Activated CD4-positive, alpha-beta T cell treated with anti-CD3 and anti-CD28 coated beads for 36 hours (primary cell): ENCODE measurements around the gene STXBP4. TPM values are rescaled to one million over a fixed set of nuclear protein-coding genes. Genes with fewer than 3 reads are reported as not detected.

Source experiments
- ATAC-seq: fragments of 200-7000 bp; cut with Tn5 transposase; one replicate; pipeline ENCODE4 v1.10.0; 2021; ENCODE audit warnings: mild to moderate bottlenecking, moderate library complexity
- CTCF ChIA-PET: fragments of 350-600 bp; sonication (Branson Sonifier 250); formaldehyde crosslinking; loops from one replicate; lab custom pipeline; 2021; ENCODE audit warnings: antibody characterized with exemption; lab: Charles Lee
- POLR2A ChIA-PET: fragments of 350-600 bp; sonication (Branson Sonifier 250); formaldehyde crosslinking; loops from one replicate; lab custom pipeline; 2021; ENCODE audit warnings: antibody characterized with exemption, inconsistent platforms; lab: Charles Lee
- DNase-seq: peaks from one replicate; pipeline ENCODE4 v3.0.0-alpha.2; 2020
- H3K27ac Mint-ChIP-seq: one replicate; pipeline ENCODE4 v1.8.0; 2021; ENCODE audit warnings: mixed read lengths
- H3K27me3 Mint-ChIP-seq: one replicate; pipeline ENCODE4 v1.8.0; 2021; ENCODE audit warnings: mixed read lengths
- H3K36me3 Mint-ChIP-seq: one replicate; pipeline ENCODE4 v1.8.0; 2021; ENCODE audit warnings: low read depth, mixed read lengths
- H3K4me1 Mint-ChIP-seq: one replicate; pipeline ENCODE4 v1.8.0; 2021; ENCODE audit warnings: mixed read lengths
- H3K4me3 Mint-ChIP-seq: one replicate; pipeline ENCODE4 v1.8.0; 2021; ENCODE audit warnings: mild to moderate bottlenecking, moderate library complexity, mixed read lengths
- H3K9me3 Mint-ChIP-seq: one replicate; pipeline ENCODE4 v1.8.0; 2021; ENCODE audit warnings: low read depth, mixed read lengths
- intact Hi-C, 2 experiments: fragments of 100-400 bp; cut with DNase I in 1 of 2; cut with micrococcal nuclease in 1 of 2; formaldehyde crosslinking; loops; one replicate each; pipeline versions ENCODE4 v1.14.2 to v1.15.1; 2022 to 2024; cut with DNase I, micrococcal nuclease
- total RNA-seq, 2 experiments: library from RNA; stranded (reverse); gene quantifications; one replicate each; pipeline ENCODE4 v1.2.3, GENCODE V29; 2021

The STXBP4 gene
- total RNA-seq, 2 experiments from 2014 or later, result 5.4 to 7.2 TPM

GRCh38 chr17:55172612-55173011 lies 204.0 kb downstream of the STXBP4 start:
- ATAC-seq, result no peak
- Mint-ChIP-seq H3K9me3 (peaks cover 9% of the 10 kb centered on the region), H3K4me3 (no peak overlapping the region), H3K27me3 (no peaks in the 10 kb centered on the region), H3K4me1 (no peaks in the 10 kb centered on the region), H3K36me3 (peaks cover 3% of the 10 kb centered on the region), H3K27ac (no peak overlapping the region)
- CTCF ChIA-PET, result interaction anchor here (0.7 kb wide), 1 partner anchor 1583 kb away, joined by 3 read pairs; no protein-coding TSS in a partner anchor
- POLR2A ChIA-PET, result no interaction called here
- DNase-seq, result no peak
- intact Hi-C loops, result no loop called here

DNA sequence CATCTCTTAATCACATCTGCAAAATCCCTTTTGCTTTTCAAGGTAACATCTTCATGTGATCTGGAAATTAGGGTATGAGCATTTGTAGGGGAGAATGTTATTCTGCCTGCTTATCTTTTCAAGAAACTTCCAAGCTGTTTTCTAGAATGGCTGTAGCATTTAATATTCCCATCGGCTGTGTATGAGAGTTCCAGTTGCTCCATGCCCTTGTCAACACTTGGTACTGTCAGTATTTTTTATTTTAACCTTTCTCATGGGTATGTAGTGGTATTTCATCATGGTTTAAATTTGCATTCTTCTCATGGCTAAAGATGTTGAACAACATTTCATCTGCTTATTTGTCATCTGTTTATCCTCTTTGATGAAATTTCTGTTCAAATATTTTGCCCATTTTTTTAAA lies 205.6 kb downstream of the STXBP4 start:
- H3K9me3 Mint-ChIP-seq, result peaks cover 9% of the 10 kb centered on the region
- peaks cover 3% of the 10 kb centered on the region for H3K36me3 Mint-ChIP-seq
- no peak overlapping the region for H3K27ac Mint-ChIP-seq
- no peaks in the 10 kb centered on the region for H3K4me1 Mint-ChIP-seq
- intact Hi-C loops, result no loop called here
- H3K27me3 Mint-ChIP-seq, result no peaks in the 10 kb centered on the region
- ATAC-seq (no peak), DNase-seq (no peak)
- CTCF ChIA-PET, result no interaction called here
- POLR2A ChIA-PET, result no interaction called here
- H3K4me3 Mint-ChIP-seq, result no peak overlapping the region

DNA sequence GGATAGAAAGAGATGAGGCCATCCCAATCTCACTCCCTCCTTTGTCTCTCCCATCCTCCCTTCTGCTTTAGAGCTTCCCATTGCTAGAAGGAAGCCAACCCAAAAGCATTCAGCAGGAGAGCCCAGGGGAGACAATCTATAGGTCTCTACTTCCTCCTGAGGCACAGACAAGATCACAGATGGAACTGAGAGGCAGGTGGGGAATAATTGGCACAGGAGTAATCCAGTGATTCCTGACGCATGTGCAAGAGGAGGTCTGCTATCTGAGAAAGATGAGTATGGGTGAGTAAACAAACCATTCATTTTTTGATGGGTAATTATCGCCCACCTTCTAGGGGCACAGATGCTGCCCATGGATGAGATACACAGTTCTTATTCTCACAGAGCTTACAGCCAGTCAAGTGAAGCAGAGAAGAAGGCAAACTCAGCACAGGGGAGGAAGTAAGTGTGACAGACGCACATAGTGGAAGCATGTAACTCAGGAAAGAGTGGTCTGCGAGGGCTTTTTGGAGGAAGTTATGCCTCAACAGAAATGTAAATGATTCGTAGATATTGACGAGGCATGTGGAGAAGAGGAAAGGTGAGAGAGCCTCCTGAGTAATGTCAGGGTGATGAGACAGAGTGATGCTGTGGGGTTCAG lies 207.3 kb downstream of the STXBP4 start:
- ChIA-PET POLR2A (no interaction called here), CTCF (no interaction called here)
- DNase-seq (no peak), ATAC-seq (no peak)
- Mint-ChIP-seq H3K36me3 (peaks cover 3% of the 10 kb centered on the region), H3K4me3 (no peak overlapping the region), H3K27ac (no peak overlapping the region), H3K27me3 (no peaks in the 10 kb centered on the region), H3K4me1 (no peaks in the 10 kb centered on the region), H3K9me3 (peaks cover 9% of the 10 kb centered on the region)
- intact Hi-C loops, result no loop called here

- ChIA-PET CTCF (interaction anchor here (1.2 kb wide), 1 partner anchor 10 kb away, joined by 3 read pairs; no protein-coding TSS in a partner anchor), POLR2A (no interaction called here)
- no peak overlapping the region for H3K27ac Mint-ChIP-seq
- no peaks in the 10 kb centered on the region for H3K4me1 Mint-ChIP-seq
- no peaks in the 10 kb centered on the region for H3K27me3 Mint-ChIP-seq
- peaks cover 13% of the 10 kb centered on the region for H3K9me3 Mint-ChIP-seq
- DNase-seq (no peak), ATAC-seq (no peak)
- H3K36me3 Mint-ChIP-seq, result peaks cover 6% of the 10 kb centered on the region
- intact Hi-C loops, result no loop called here
- no peak overlapping the region for H3K4me3 Mint-ChIP-seq
Measured at GRCh38 chr17:55177159-55177854, 208.7 kb downstream of the STXBP4 start.

GRCh38 chr17:55177855-55178217 lies 209.3 kb downstream of the STXBP4 start:
- CTCF ChIA-PET, result interaction anchor here (1.2 kb wide), 1 partner anchor 10 kb away, joined by 3 read pairs; no protein-coding TSS in a partner anchor
- H3K4me3 Mint-ChIP-seq, result no peak overlapping the region
- intact Hi-C loops, result no loop called here
- H3K4me1 Mint-ChIP-seq, result no peaks in the 10 kb centered on the region
- H3K27me3 Mint-ChIP-seq, result no peaks in the 10 kb centered on the region
- no peak for ATAC-seq
- peaks cover 14% of the 10 kb centered on the region for H3K9me3 Mint-ChIP-seq
- no peak overlapping the region for H3K27ac Mint-ChIP-seq
- peaks cover 6% of the 10 kb centered on the region for H3K36me3 Mint-ChIP-seq
- no peak for DNase-seq
- POLR2A ChIA-PET, result no interaction called here

DNA sequence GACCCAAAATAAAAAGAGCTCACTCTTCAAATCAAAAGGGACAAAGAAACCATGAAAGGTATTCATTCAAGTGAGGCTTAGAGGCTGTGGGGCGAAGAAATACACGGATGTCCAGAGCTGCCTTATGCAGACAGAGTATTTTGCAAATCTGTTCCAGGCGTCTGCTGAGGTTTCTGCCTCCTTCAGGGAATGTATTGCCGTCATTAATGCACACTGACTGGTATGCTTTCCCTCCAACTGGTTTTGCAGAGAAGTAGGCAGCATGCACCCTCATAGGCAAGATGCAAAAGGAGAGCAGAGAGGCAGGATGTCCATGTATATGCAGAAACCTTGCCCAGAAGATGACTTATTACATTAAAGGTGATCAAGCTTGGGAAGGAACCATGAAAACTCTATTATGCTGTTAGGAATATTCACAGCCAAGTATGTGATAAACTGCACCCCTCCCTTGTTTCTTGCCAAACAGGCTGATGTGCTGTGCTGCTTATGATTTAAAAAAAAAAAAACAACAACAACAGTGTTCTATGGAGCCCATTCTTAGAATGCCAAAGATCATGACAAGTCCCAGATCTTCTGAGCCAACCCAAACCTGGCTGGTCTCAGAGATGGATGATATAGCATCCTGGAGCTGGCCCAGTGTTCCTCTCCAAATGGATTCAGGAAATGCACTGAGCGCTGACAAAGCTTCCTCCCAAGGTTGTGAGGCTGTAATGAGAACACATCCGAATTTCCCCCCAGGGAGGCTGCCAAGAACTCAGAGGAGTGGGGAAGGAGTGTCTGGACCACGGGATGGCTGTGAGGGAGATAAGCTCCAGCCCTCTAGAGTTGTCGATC lies 218.6 kb downstream of the STXBP4 start:
- ChIA-PET CTCF (interaction anchor here (0.5 to 0.6 kb wide), 2 partner anchors 622 to 978 kb away, joined by 3 read pairs; no protein-coding TSS in a partner anchor), POLR2A (no interaction called here)
- peaks cover 3% of the 10 kb centered on the region for H3K9me3 Mint-ChIP-seq
- no peak overlapping the region for H3K27ac Mint-ChIP-seq
- DNase-seq (no peak), ATAC-seq (no peak)
- intact Hi-C loops, result no loop called here
- no peak overlapping the region for H3K4me3 Mint-ChIP-seq
- H3K27me3 Mint-ChIP-seq, result peaks cover 2% of the 10 kb centered on the region
- H3K4me1 Mint-ChIP-seq, result no peaks in the 10 kb centered on the region
- H3K36me3 Mint-ChIP-seq, result no peaks in the 10 kb centered on the region

- Mint-ChIP-seq H3K27me3 (peaks cover 2% of the 10 kb centered on the region), H3K4me3 (no peak overlapping the region), H3K9me3 (no peaks in the 10 kb centered on the region), H3K36me3 (no peaks in the 10 kb centered on the region), H3K4me1 (no peaks in the 10 kb centered on the region), H3K27ac (no peak overlapping the region)
- no peak for ATAC-seq
- intact Hi-C loops, result no loop called here
- ChIA-PET CTCF (no interaction called here), POLR2A (no interaction called here)
- no peak for DNase-seq
Measured at GRCh38 chr17:55190748-55191147, 222.2 kb downstream of the STXBP4 start.

DNA sequence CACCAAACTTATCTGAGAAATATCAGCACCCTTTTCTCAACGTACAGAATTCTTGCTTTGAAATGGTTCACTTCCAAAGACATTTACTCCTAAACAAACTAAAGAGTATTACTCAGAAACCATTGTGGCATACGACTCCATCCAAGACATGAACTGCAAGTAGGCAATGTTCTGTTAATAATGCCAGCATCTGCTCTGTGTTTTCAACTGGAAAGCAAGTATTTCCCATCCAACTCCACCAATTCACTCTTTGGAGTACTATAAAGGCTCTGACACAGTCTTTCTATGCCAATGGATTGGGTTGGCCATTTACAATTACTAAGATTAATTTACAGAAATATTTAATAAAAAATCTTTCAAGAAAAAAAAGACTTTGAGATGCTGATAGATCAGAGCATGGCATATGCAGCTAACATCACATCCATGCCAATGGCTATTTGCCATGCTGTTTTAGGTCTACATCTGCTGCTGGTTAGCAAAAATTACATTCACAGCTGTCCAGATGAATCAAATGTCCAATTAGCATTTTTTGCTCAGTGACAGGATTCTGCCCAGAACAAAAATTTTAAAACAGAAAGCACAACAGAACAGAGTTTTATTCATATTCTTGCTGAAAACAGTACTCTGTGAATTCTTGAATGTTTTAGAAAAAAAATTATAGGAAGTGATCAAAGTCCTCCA lies 230.3 kb downstream of the STXBP4 start:
- CTCF ChIA-PET, result no interaction called here
- intact Hi-C loops, result no loop called here
- Mint-ChIP-seq H3K36me3 (no peaks in the 10 kb centered on the region), H3K4me1 (no peaks in the 10 kb centered on the region), H3K4me3 (no peak overlapping the region), H3K27me3 (peaks cover 4% of the 10 kb centered on the region), H3K27ac (no peak overlapping the region), H3K9me3 (peaks cover 2% of the 10 kb centered on the region)
- no peak for DNase-seq
- POLR2A ChIA-PET, result no interaction called here
- ATAC-seq, result no peak

DNA sequence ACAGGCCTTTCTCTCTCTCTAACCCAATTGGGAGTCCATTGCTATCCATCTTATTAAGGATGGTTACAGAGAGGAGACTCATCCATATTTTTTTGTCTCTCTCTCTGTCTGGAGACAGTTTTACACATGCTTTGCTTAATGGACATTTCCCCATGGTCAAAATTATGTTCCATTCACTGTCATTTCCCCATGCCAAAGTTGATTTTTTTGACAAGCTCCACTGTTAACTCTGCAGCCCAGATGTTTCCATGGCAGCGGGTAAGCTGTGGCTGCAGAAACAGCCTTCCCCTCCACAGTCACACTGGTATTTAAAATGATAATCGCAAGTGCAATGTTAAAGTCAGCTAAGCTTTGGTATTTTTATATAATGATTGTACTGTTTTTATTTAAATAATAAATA lies 232.3 kb downstream of the STXBP4 start:
- H3K9me3 Mint-ChIP-seq, result peaks cover 6% of the 10 kb centered on the region
- no peak overlapping the region for H3K4me3 Mint-ChIP-seq
- intact Hi-C loops, result no loop called here
- ATAC-seq (no peak), DNase-seq (no peak)
- ChIA-PET POLR2A (no interaction called here), CTCF (no interaction called here)
- no peaks in the 10 kb centered on the region for H3K4me1 Mint-ChIP-seq
- H3K36me3 Mint-ChIP-seq, result no peaks in the 10 kb centered on the region
- peaks cover 6% of the 10 kb centered on the region for H3K27me3 Mint-ChIP-seq
- H3K27ac Mint-ChIP-seq, result no peak overlapping the region

GRCh38 chr17:55201308-55201932 lies 232.9 kb downstream of the STXBP4 start:
- ChIA-PET CTCF (interaction anchor here (0.6 kb wide), 1 partner anchor 438 kb away, joined by 3 read pairs; no protein-coding TSS in a partner anchor), POLR2A (no interaction called here)
- peaks cover 6% of the 10 kb centered on the region for H3K27me3 Mint-ChIP-seq
- DNase-seq, result no peak
- H3K36me3 Mint-ChIP-seq, result no peaks in the 10 kb centered on the region
- no peak overlapping the region for H3K4me3 Mint-ChIP-seq
- peaks cover 6% of the 10 kb centered on the region for H3K9me3 Mint-ChIP-seq
- ATAC-seq, result no peak
- intact Hi-C loops, result no loop called here
- no peak overlapping the region for H3K27ac Mint-ChIP-seq
- H3K4me1 Mint-ChIP-seq, result no peaks in the 10 kb centered on the region

DNA sequence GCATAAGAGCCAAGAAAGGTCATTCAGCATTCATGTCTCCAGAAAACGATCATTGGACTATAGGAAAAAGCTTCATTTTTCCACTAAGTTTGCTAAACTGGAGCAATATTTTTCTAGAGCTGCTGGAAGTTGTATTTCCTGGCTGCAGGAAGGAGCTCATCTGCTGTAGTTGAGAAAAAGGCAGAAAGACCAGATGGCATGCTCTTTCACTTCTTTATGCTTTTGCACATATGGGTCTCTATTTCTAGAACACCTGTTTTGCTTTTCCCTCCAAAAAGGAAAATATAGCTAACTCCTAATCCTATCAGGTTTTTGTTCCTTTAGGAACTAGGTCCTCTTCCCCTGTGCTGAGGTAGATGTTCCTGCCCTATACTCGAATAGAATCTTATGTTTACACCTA lies 234.3 kb downstream of the STXBP4 start:
- DNase-seq, result no peak
- ATAC-seq, result no peak
- H3K4me1 Mint-ChIP-seq, result no peaks in the 10 kb centered on the region
- ChIA-PET CTCF (interaction anchor here (0.6 to 0.7 kb wide), 2 partner anchors 36 to 266 kb away, joined by 3 read pairs; no protein-coding TSS in a partner anchor), POLR2A (no interaction called here)
- intact Hi-C loops, result no loop called here
- H3K4me3 Mint-ChIP-seq, result no peak overlapping the region
- peaks cover 7% of the 10 kb centered on the region for H3K27me3 Mint-ChIP-seq
- peaks cover 6% of the 10 kb centered on the region for H3K9me3 Mint-ChIP-seq
- H3K27ac Mint-ChIP-seq, result no peak overlapping the region
- H3K36me3 Mint-ChIP-seq, result no peaks in the 10 kb centered on the region
